Measurements from ENCODE around the gene PLS3.

PLS3 gene

DNA sequence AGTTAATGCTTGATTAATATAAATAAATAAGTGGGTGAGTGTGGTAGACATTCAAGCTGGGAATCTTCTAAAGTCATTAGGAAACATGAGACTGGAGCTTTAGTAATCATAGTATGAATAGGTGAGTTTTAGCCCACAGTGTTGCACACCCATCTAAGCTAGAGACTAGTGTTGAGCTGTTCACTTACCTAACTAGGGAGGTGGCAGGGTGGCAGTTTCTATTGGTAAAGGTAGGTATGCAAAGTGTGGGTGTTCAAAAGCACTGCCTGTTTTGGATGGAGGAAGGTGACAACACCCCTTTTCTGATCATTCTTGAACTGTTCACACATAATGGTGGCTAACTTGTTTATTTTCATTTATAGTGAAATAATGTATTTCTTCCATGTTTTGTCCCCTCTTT is 41.3 kb downstream of the PLS3 start:
- DNase-seq (ENCODE audit: low read depth) = no peak
- H3K4me3 ChIP-seq (ENCODE audit: control insufficient read depth, low read depth, low read length) = no peak overlapping the region
- TF ChIP-seq, protein P1, sequence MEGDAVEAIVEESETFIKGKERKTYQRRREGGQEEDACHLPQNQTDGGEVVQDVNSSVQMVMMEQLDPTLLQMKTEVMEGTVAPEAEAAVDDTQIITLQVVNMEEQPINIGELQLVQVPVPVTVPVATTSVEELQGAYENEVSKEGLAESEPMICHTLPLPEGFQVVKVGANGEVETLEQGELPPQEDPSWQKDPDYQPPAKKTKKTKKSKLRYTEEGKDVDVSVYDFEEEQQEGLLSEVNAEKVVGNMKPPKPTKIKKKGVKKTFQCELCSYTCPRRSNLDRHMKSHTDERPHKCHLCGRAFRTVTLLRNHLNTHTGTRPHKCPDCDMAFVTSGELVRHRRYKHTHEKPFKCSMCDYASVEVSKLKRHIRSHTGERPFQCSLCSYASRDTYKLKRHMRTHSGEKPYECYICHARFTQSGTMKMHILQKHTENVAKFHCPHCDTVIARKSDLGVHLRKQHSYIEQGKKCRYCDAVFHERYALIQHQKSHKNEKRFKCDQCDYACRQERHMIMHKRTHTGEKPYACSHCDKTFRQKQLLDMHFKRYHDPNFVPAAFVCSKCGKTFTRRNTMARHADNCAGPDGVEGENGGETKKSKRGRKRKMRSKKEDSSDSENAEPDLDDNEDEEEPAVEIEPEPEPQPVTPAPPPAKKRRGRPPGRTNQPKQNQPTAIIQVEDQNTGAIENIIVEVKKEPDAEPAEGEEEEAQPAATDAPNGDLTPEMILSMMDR (IDR thresholded peaks at IDR 0.05; ENCODE audit: control insufficient read depth, insufficient read depth, low read depth, low read length, missing control alignments) = no peak

- no peak for DNase-seq (ENCODE audit: low read depth)
- TF ChIP-seq, protein P1 (IDR thresholded peaks at IDR 0.05; ENCODE audit: control insufficient read depth, insufficient read depth, low read depth, low read length, missing control alignments) = no peak
- H3K4me3 ChIP-seq (ENCODE audit: control insufficient read depth, low read depth, low read length) = no peak overlapping the region
These were observed 41.9 kb downstream of the PLS3 start for GRCh38 chrX:115602729-115603389.

GRCh38 chrX:115603534-115604074 is 42.6 kb downstream of the PLS3 start:
- TF ChIP-seq, protein P1 (IDR thresholded peaks at IDR 0.05; ENCODE audit: control insufficient read depth, insufficient read depth, low read depth, low read length, missing control alignments) = no peak
- no peak overlapping the region for H3K4me3 ChIP-seq (ENCODE audit: control insufficient read depth, low read depth, low read length)
- DNase-seq (ENCODE audit: low read depth) = no peak

DNA sequence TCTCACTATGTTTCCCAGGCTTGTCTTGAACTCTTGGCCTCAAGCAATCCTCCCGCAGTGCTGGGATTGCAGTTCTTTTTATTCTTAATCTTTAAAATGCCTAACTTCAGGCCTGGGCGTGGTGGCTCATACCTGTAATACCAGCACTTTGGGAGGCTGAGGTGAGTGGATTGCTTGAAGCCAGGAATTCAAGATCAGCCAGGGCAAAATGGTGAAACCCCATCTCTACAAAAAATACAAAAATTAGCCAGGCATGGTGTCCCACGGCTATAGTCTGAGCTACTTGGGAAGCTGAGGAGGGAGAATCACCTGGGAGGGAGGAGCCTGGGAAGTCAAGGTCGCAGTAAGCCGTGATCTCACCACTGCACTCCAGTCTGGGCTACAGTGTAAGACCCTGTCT is 45.9 kb downstream of the PLS3 start:
- DNase-seq (ENCODE audit: low read depth) = no peak
- H3K4me3 ChIP-seq (ENCODE audit: control insufficient read depth, low read depth, low read length) = no peak overlapping the region
- TF ChIP-seq, protein P1 (IDR thresholded peaks at IDR 0.05; ENCODE audit: control insufficient read depth, insufficient read depth, low read depth, low read length, missing control alignments) = no peak

DNA sequence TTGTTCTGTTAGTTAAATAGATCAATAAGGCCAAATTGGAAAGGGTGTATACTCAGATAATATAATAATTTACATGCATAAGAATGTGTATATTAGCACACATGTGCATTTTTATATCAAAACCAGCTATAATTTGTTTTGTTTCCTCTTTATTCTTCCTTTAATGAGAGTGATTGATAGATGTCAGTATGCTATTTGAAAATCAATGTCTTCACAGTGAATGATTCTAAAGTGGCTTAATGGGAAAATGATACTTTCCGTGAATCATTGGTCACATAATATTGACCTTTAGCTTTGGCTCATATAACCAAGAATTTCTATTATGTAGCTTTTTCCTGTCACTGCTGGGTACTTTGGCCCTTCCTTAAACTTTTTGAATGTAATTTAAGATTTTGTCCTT is 48.6 kb downstream of the PLS3 start:
- TF ChIP-seq, protein P1 (IDR thresholded peaks at IDR 0.05; ENCODE audit: control insufficient read depth, insufficient read depth, low read depth, low read length, missing control alignments) = no peak
- no peak overlapping the region for H3K4me3 ChIP-seq (ENCODE audit: control insufficient read depth, low read depth, low read length)
- no peak for DNase-seq (ENCODE audit: low read depth)

GRCh38 chrX:115616943-115617563 is 56.1 kb downstream of the PLS3 start:
- H3K4me3 ChIP-seq (ENCODE audit: control insufficient read depth, low read depth, low read length) = no peak overlapping the region
- DNase-seq (ENCODE audit: low read depth) = peak; percentile 59
- TF ChIP-seq, protein P1 (IDR thresholded peaks at IDR 0.05; ENCODE audit: control insufficient read depth, insufficient read depth, low read depth, low read length, missing control alignments) = no peak

All from AG09309 (cell line).